SH-SY5Y (cell line): ENCODE results near the gene AP2S1.

ENCODE experiments used
- GATA2 ChIP-seq: IDR thresholded peaks from 2 replicates; pipeline ENCODE4 v1.6.1; 2011; ENCODE audit warnings: mild to moderate bottlenecking, low read depth, low read length
- GATA3 ChIP-seq: IDR thresholded peaks from 2 replicates; pipeline ENCODE4 v1.6.1; 2011; ENCODE audit warnings: low read depth, mild to moderate bottlenecking, low read length, moderate library complexity

GRCh38 chr19:46815833-46816627 is 34.6 kb downstream of the AP2S1 start:
- TF ChIP-seq GATA3 (no peak), GATA2 (no peak)
